OCI-LY7 (cell line): ENCODE data around the gene INTS11. TPM values are rescaled to one million over a fixed set of nuclear protein-coding genes. Genes with fewer than 3 reads are reported as not detected.

Experiments
- BruUV-seq: library from RNA; stranded (reverse); fragments of 400-500 nt; replicated peaks from 2 replicates; lab custom pipeline; 2021; lab: Mats Ljungman, UMichigan
- CTCF ChIA-PET: fragments of 300-600 bp; sonication (Branson Sonifier 250); formaldehyde crosslinking; loops from one replicate; lab custom pipeline; 2022; ENCODE audit warnings: antibody characterized with exemption; ENCODE audit not compliant: unreplicated experiment; lab: Charles Lee
- POLR2A ChIA-PET: fragments of 300-600 bp; sonication (Branson Sonifier 250); formaldehyde crosslinking; loops from one replicate; lab custom pipeline; 2022; ENCODE audit warnings: antibody characterized with exemption; lab: Charles Lee
- DNase-seq: peaks from one replicate; pipeline ENCODE4 v3.0.0-alpha.2; 2015; ENCODE audit warnings: low spot score
- H2AFZ ChIP-seq: fragments of 200-600 bp; sonication (generic), shearing (Covaris generic); 2 replicates; pipeline ENCODE4 v1.6.1; 2014; ENCODE audit warnings: mild to moderate bottlenecking, antibody characterized with exemption, low read length, moderate library complexity
- H3K27ac ChIP-seq: fragments of 200-600 bp; sonication (generic); 2 replicates; pipeline ENCODE4 v1.5.1; 2014; ENCODE audit warnings: mixed run types, low read depth, mild to moderate bottlenecking, moderate library complexity, low read length, inconsistent platforms; ENCODE audit not compliant: poor library complexity, severe bottlenecking
- H3K36me3 ChIP-seq: fragments of 200-600 bp; sonication (generic); 2 replicates; pipeline ENCODE4 v1.6.1; 2014; ENCODE audit warnings: mild to moderate bottlenecking, antibody characterized with exemption, low read length, moderate library complexity, mixed read lengths; ENCODE audit not compliant: insufficient read depth
- H3K4me1 ChIP-seq: fragments of 200-600 bp; sonication (generic); 2 replicates; pipeline ENCODE4 v1.5.1; 2014; ENCODE audit warnings: mild to moderate bottlenecking, low read length; ENCODE audit not compliant: insufficient read depth, poor library complexity, severe bottlenecking
- H3K4me2 ChIP-seq: fragments of 200-600 bp; sonication (generic); 2 replicates; pipeline ENCODE4 v1.6.1; 2014; ENCODE audit warnings: mild to moderate bottlenecking, low read length
- H3K4me3 ChIP-seq: fragments of 200-600 bp; sonication (generic); 2 replicates; pipeline ENCODE4 v1.5.1; 2014; ENCODE audit warnings: mild to moderate bottlenecking, low read depth, low read length; ENCODE audit not compliant: poor library complexity, severe bottlenecking
- H3K79me2 ChIP-seq: fragments of 200-600 bp; sonication (generic); 2 replicates; pipeline ENCODE4 v1.6.1; 2016; ENCODE audit warnings: low read depth, mild to moderate bottlenecking, low read length, moderate library complexity, mixed read lengths; ENCODE audit not compliant: insufficient read depth
- H3K9me2 ChIP-seq: fragments of 200-600 bp; sonication (generic); 2 replicates; pipeline ENCODE4 v1.6.1; 2016; ENCODE audit warnings: mild to moderate bottlenecking, low read length, mixed read lengths; ENCODE audit not compliant: insufficient read depth
- H3K9me3 ChIP-seq: fragments of 200-600 bp; sonication (generic); 2 replicates; pipeline ENCODE4 v1.6.1; 2014; ENCODE audit warnings: mild to moderate bottlenecking, mixed run types, low read length, mixed read lengths
- H4K20me1 ChIP-seq: fragments of 200-600 bp; sonication (generic); 2 replicates; pipeline ENCODE4 v1.6.1; 2014; ENCODE audit warnings: mild to moderate bottlenecking, antibody characterized with exemption, low read length, moderate library complexity, mixed read lengths; ENCODE audit not compliant: insufficient read depth
- EZH2phosphoT487 ChIP-seq: fragments of 200-600 bp; sonication (generic); IDR thresholded peaks from 2 replicates; pipeline ENCODE4 v1.6.1; 2018; ENCODE audit warnings: low read depth, borderline replicate concordance, mild to moderate bottlenecking, mixed run types, antibody characterized with exemption, low read length, moderate library complexity, mixed read lengths
- intact Hi-C: fragments of 100-400 bp; cut with micrococcal nuclease; formaldehyde crosslinking; loops from one replicate; pipeline ENCODE4 v1.10.0; 2022; ENCODE audit not compliant: unreplicated experiment
- total RNA-seq, 2 experiments: library from RNA; depleted of rRNA in 1 of 2; stranded (reverse); fragments of >200 nt in 1 of 2; shearing (Covaris generic) in 1 of 2; gene quantifications; 2 replicates each; pipeline ENCODE4 v1.2.3, GENCODE V29; 2014 to 2022
- TF ChIP-seq, protein P1 (sequence below): fragments of 200-600 bp; sonication (generic); conservative IDR thresholded peaks from 2 replicates; pipeline ENCODE4 v1.5.1; 2014; ENCODE audit warnings: mild to moderate bottlenecking, antibody characterized with exemption, low read length, moderate library complexity, mixed read lengths

The INTS11 gene
- total RNA-seq, 2 experiments from 2014 or later, result 142 to 146 TPM

DNA sequence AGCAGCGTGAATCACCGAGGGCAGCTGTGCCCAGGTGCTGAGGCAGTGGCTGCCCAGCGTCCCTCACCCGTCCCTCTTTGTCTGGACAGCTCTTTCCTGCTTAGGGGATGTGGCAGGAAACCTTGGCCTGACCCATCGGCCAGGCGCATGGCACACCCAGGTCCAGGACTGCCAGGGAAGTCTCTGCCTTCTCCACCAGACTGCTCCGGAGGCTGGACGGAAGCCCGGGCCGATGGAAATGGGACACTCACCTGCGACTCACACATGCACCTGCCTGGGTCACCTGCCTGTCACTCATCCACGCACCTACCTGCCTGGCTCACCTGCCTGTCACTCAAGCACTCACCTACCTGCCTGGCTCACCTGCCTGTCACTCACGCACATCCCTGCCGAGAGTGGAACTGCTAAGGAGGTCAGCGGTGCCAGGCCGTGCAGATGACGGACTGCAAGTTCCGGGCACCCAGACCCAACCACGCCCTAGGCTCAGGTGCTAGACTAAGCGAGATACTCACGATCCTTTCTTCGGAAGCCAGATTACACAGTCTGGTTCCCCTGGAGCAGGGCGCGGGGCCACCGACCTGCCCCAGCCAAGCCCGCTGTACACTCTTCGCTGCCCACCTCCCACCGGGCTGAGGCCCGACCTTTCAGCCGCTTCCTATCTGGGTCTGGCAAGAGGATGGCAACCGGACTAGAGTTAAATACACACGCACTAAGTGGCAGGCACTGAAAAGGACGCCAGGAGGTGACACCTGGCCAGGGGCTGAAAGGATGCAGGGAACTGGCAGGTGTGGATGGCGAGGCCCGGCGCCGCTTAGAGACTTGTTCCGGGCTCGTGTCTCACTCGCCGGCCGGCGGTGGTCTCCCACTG is 51.9 kb downstream of the INTS11 start:
- peaks cover 26% of the 10 kb centered on the region for H3K4me1 ChIP-seq
- no peak overlapping the region for H2AFZ ChIP-seq
- H3K27ac ChIP-seq, result peak overlapping the region; percentile 12
- H3K9me2 ChIP-seq, result no peaks in the 10 kb centered on the region
- peaks cover 41% of the 10 kb centered on the region for H3K36me3 ChIP-seq
- CTCF ChIA-PET, result interaction anchor here (0.6 kb wide), 1 partner anchor 19 kb away, joined by 3 read pairs; no protein-coding TSS in a partner anchor
- peak overlapping the region; percentile 94 for H3K4me3 ChIP-seq
- H3K9me3 ChIP-seq, result no peaks in the 10 kb centered on the region
- H4K20me1 ChIP-seq, result 0 out of 2 replicates have a peak, but pooled peaks cover 12% of the 10 kb centered on the region
- H3K4me2 ChIP-seq, result peak overlapping the region; percentile 84
- TF ChIP-seq, protein P1, sequence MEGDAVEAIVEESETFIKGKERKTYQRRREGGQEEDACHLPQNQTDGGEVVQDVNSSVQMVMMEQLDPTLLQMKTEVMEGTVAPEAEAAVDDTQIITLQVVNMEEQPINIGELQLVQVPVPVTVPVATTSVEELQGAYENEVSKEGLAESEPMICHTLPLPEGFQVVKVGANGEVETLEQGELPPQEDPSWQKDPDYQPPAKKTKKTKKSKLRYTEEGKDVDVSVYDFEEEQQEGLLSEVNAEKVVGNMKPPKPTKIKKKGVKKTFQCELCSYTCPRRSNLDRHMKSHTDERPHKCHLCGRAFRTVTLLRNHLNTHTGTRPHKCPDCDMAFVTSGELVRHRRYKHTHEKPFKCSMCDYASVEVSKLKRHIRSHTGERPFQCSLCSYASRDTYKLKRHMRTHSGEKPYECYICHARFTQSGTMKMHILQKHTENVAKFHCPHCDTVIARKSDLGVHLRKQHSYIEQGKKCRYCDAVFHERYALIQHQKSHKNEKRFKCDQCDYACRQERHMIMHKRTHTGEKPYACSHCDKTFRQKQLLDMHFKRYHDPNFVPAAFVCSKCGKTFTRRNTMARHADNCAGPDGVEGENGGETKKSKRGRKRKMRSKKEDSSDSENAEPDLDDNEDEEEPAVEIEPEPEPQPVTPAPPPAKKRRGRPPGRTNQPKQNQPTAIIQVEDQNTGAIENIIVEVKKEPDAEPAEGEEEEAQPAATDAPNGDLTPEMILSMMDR, result no peak
- no peak for TF ChIP-seq EZH2phosphoT487
- peak; percentile 54 for DNase-seq
- intact Hi-C loops, result loop anchor here (1.0 kb wide), 1 partner anchor 156 kb away; the partner anchor contains the start of gene C1orf159
- H3K79me2 ChIP-seq, result peaks cover 39% of the 10 kb centered on the region
- POLR2A ChIA-PET, result interaction anchor here (0.6 to 1.4 kb wide), 2 partner anchors 12 to 151 kb away, joined by 3 read pairs; no protein-coding TSS in a partner anchor
- BruUV-seq, result no TSS peak

DNA sequence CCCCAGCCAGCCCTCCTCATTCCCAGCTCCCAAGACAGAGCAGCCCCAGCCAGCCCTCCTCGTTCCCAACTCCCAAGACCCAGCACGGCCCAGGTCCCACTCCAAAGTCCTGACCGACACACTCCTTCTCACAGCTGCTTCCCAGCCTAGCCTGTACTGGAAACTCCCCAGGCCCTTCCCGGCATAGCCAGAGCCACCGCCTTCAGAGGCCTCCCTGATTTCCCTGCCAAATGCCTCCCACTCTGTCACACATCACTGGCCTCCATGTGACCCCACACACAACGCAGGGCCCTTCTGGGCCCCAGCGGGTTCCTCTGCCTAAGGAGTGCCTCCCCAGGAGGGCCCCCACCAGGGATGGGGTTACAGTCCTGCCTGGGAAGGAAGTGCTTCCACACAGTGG is 53.6 kb downstream of the INTS11 start:
- Histone ChIP-seq H3K27ac (no peak overlapping the region), H3K79me2 (peaks cover 39% of the 10 kb centered on the region), H2AFZ (no peak overlapping the region), H3K36me3 (peaks cover 52% of the 10 kb centered on the region), H3K9me2 (no peaks in the 10 kb centered on the region), H3K4me1 (peaks cover 26% of the 10 kb centered on the region), H3K4me2 (peak overlapping the region; percentile 35; the same call in 1 of the 2 replicates), H3K9me3 (no peaks in the 10 kb centered on the region), H4K20me1 (0 out of 2 replicates have a peak, but pooled peaks cover 12% of the 10 kb centered on the region), H3K4me3 (peak overlapping the region; percentile 2)
- ChIA-PET CTCF (no interaction called here), POLR2A (no interaction called here)
- intact Hi-C loops, result no loop called here
- DNase-seq, result no peak
- BruUV-seq, result no TSS peak
- TF ChIP-seq EZH2phosphoT487, result no peak
- TF ChIP-seq, protein P1, result no peak

DNA sequence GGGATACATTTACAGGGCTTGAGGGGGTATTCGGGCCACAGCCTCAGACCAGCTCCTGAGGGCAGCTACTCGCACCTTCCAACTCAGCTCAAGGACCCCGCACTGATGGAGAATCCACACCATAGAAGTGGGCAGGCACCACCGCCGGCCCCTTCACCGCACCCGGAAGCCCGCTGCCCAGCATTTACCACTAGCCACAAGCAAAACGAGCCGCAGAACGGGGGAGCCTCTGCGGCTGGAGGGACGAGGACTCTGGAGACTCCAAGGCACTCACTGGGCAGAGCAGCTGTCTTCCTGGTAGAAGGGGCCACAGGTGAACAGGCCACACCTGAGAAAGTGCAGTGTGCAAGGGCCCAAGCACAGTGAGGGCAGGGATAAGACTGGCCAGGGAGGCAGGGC is 56.2 kb downstream of the INTS11 start:
- Histone ChIP-seq H2AFZ (no peak overlapping the region), H3K9me3 (no peaks in the 10 kb centered on the region), H4K20me1 (0 out of 2 replicates have a peak, but pooled peaks cover 12% of the 10 kb centered on the region), H3K4me2 (no peak overlapping the region), H3K36me3 (peaks cover 73% of the 10 kb centered on the region), H3K79me2 (peaks cover 39% of the 10 kb centered on the region), H3K9me2 (no peaks in the 10 kb centered on the region), H3K27ac (no peak overlapping the region), H3K4me3 (no peak overlapping the region), H3K4me1 (peaks cover 19% of the 10 kb centered on the region)
- DNase-seq, result no peak
- no TSS peak for BruUV-seq
- intact Hi-C loops, result no loop called here
- TF ChIP-seq, protein P1, result no peak
- ChIA-PET CTCF (no interaction called here), POLR2A (no interaction called here)
